K562 (cell line): ENCODE measurements around the gene FOXJ1. TPM values are rescaled to one million over a fixed set of nuclear protein-coding genes. Genes with fewer than 3 reads are reported as not detected.
A peak's percentile ranks its signal among the peaks of the same experiment; 100 is the strongest.

Source experiments
- ATF1 ChIP-seq, 2 experiments: fragments of 450-650 bp in 1 of 2; IDR thresholded peaks; 2 replicates each; pipeline ENCODE4 v1.6.1; 2016; ENCODE audit warnings: missing compliant biosample characterization in 1 of 2, missing genetic modification characterization in 1 of 2
- DMBX1 ChIP-seq: fragments of 250-450 bp; sonication (Bioruptor Pico); IDR thresholded peaks from 2 replicates; pipeline ENCODE4 v1.8.0; 2022; ENCODE audit warnings: inconsistent platforms, mild to moderate bottlenecking, moderate library complexity, borderline replicate concordance
- FUS ChIP-seq: fragments of 200-400 bp; formaldehyde crosslinking; optimal IDR thresholded peaks from 2 replicates; pipeline ENCODE3; 2017; ENCODE audit warnings: low read depth, low read length
- GABPA ChIP-seq: fragments of 200-800 bp; sonication (Bioruptor generic); conservative IDR thresholded peaks from 2 replicates; pipeline ENCODE4 v1.6.1; 2016; ENCODE audit warnings: low read depth, missing genetic modification characterization, missing compliant biosample characterization
- GTF2F1 ChIP-seq: IDR thresholded peaks from 2 replicates; pipeline ENCODE4 v1.6.1; 2011; ENCODE audit warnings: low read depth, low read length, improper control_type of control experiment
- HNRNPUL1 ChIP-seq: fragments of 200-400 bp; formaldehyde crosslinking; IDR thresholded peaks from 2 replicates; pipeline ENCODE4 v1.6.1; 2017; ENCODE audit warnings: low read length
- ILK ChIP-seq: fragments of 450-650 bp; IDR thresholded peaks from 2 replicates; pipeline ENCODE4 v1.6.1; 2016; ENCODE audit warnings: missing genetic modification characterization, low read depth, mild to moderate bottlenecking, missing compliant biosample characterization, moderate library complexity, borderline replicate concordance
- KAT2B ChIP-seq: IDR thresholded peaks from one replicate; pipeline ENCODE4 v1.6.1; 2012; ENCODE audit warnings: low read depth, mild to moderate bottlenecking, control low read depth, inconsistent platforms, low read length, moderate library complexity
- LCOR ChIP-seq: sonication (generic); formaldehyde crosslinking; IDR thresholded peaks from 2 replicates; pipeline ENCODE4 v1.8.0; 2022; ENCODE audit warnings: mild to moderate bottlenecking, missing genetic modification reagents
- MAFK ChIP-seq: IDR thresholded peaks from 2 replicates; pipeline ENCODE4 v1.6.1; 2011; ENCODE audit warnings: low read length, improper control_type of control experiment
- NFE2 ChIP-seq: IDR thresholded peaks from 2 replicates; pipeline ENCODE4 v1.6.1; 2014; ENCODE audit warnings: antibody characterized with exemption, low read depth
- NFIC ChIP-seq: fragments of 450-650 bp; IDR thresholded peaks from 2 replicates; pipeline ENCODE4 v1.6.1; 2017; ENCODE audit warnings: mild to moderate bottlenecking, inconsistent platforms
- NR1H2 ChIP-seq: sonication (generic); formaldehyde crosslinking; IDR thresholded peaks from 2 replicates; pipeline ENCODE4 v1.4.0; 2020; ENCODE audit warnings: mild to moderate bottlenecking, missing genetic modification reagents
- PRMT5 ChIP-seq: sonication (generic); formaldehyde crosslinking; IDR thresholded peaks from 2 replicates; pipeline ENCODE4 v1.5.0; 2020; ENCODE audit warnings: missing genetic modification reagents
- RAD21 ChIP-seq, 2 experiments: fragments of 250-450 bp in 1 of 2; fragments of 450-650 bp in 1 of 2; sonication (Bioruptor Pico) in 1 of 2; formaldehyde crosslinking in 1 of 2; IDR thresholded peaks in 1 of 2; conservative IDR thresholded peaks in 1 of 2; 2 replicates each; pipeline versions ENCODE4 v1.4.0 to v1.8.0; 2020 to 2022; ENCODE audit warnings: mild to moderate bottlenecking in 2 of 2, moderate library complexity in 1 of 2
- SMAD4 ChIP-seq: fragments of 250-450 bp; sonication (Bioruptor Pico); conservative IDR thresholded peaks from 2 replicates; pipeline ENCODE4 v1.8.0; 2021; ENCODE audit warnings: inconsistent platforms, mild to moderate bottlenecking, moderate library complexity
- TBP ChIP-seq: optimal IDR thresholded peaks from 2 replicates; pipeline ENCODE3; 2011; ENCODE audit warnings: low read depth, low read length, improper control_type of control experiment
- TCF7L2 ChIP-seq: fragments of 150-350 bp; IDR thresholded peaks from 2 replicates; pipeline ENCODE4 v1.6.1; 2016; ENCODE audit warnings: low read depth, mild to moderate bottlenecking, low read length, moderate library complexity
- TEAD1 ChIP-seq, 2 experiments: fragments of 450-650 bp in 1 of 2; sonication (generic) in 1 of 2; formaldehyde crosslinking; IDR thresholded peaks; 2 replicates each; pipeline versions ENCODE4 v1.4.0 to v1.8.0; 2020 to 2022; ENCODE audit warnings: mild to moderate bottlenecking in 2 of 2, missing genetic modification reagents in 1 of 2
- ZBTB9 ChIP-seq: fragments of 450-650 bp; formaldehyde crosslinking; IDR thresholded peaks from 2 replicates; pipeline ENCODE4 v1.4.0; 2020; ENCODE audit warnings: mild to moderate bottlenecking, moderate library complexity
- ZC3H11A ChIP-seq: IDR thresholded peaks from 2 replicates; pipeline ENCODE4 v1.6.1; 2012; ENCODE audit warnings: low read depth, low read length, improper control_type of control experiment
- ZNF133 ChIP-seq: fragments of 250-450 bp; sonication (Bioruptor Pico); IDR thresholded peaks from 2 replicates; pipeline ENCODE4 v1.4.0; 2020; ENCODE audit warnings: mild to moderate bottlenecking
- ZNF174 ChIP-seq: fragments of 250-450 bp; sonication (Bioruptor Pico); IDR thresholded peaks from 2 replicates; pipeline ENCODE4 v1.4.0; 2020; ENCODE audit warnings: mild to moderate bottlenecking
- ZNF586 ChIP-seq: fragments of 450-650 bp; formaldehyde crosslinking; conservative IDR thresholded peaks from 2 replicates; pipeline ENCODE4 v1.4.0; 2020; ENCODE audit warnings: mild to moderate bottlenecking, moderate library complexity
- ZNF75A ChIP-seq: fragments of 450-650 bp; formaldehyde crosslinking; IDR thresholded peaks from 2 replicates; pipeline ENCODE4 v1.4.0; 2020; ENCODE audit warnings: mild to moderate bottlenecking
- polyA plus RNA-seq, 8 experiments: library from polyadenylated mRNA; depleted of rRNA in 4 of 8; stranded (reverse) in 5 of 8; unstranded in 3 of 8; fragments of >200 nt; fragmentation: Nextera tagmentation in 2 of 8; fragmentation: Illumina TruSeq in 1 of 8; extraction: Ambion mirVana in 2 of 8; extraction: Trizol in 1 of 8; gene quantifications; 2 replicates each; pipeline versions ENCODE4 v1.2.1 to v1.2.3, GENCODE V29; 2011 to 2014; ENCODE audit warnings: inconsistent platforms in 1 of 8, missing spikeins in 1 of 8
- total RNA-seq, 7 experiments: library from RNA; depleted of rRNA in 6 of 7; stranded (reverse); fragments of >200 nt in 6 of 7; fragmentation: Illumina TruSeq in 2 of 7; extraction: Trizol in 2 of 7; gene quantifications; 2 replicates each; pipeline versions ENCODE4 v1.2.1 to v1.2.3, GENCODE V29; 2011 to 2021; ENCODE audit warnings: low replicate concordance in 1 of 7
- TF ChIP-seq, protein P1 (sequence below): sonication (generic); formaldehyde crosslinking; IDR thresholded peaks from 2 replicates; pipeline ENCODE4 v1.5.0; 2020; ENCODE audit warnings: missing genetic modification reagents
- TF ChIP-seq, protein P2 (sequence below), 2 experiments: fragments of 450-650 bp; conservative IDR thresholded peaks; 2 replicates each; pipeline ENCODE4 v1.6.1; 2017; ENCODE audit warnings: mild to moderate bottlenecking in 2 of 2, moderate library complexity in 2 of 2

Gene FOXJ1
- total and polyA plus RNA-seq, 9 of the 15 experiments (the other 6 are each of a cell fraction or from before 2014, with no cell fraction given): 0.07 TPM; not detected in 8

DNA sequence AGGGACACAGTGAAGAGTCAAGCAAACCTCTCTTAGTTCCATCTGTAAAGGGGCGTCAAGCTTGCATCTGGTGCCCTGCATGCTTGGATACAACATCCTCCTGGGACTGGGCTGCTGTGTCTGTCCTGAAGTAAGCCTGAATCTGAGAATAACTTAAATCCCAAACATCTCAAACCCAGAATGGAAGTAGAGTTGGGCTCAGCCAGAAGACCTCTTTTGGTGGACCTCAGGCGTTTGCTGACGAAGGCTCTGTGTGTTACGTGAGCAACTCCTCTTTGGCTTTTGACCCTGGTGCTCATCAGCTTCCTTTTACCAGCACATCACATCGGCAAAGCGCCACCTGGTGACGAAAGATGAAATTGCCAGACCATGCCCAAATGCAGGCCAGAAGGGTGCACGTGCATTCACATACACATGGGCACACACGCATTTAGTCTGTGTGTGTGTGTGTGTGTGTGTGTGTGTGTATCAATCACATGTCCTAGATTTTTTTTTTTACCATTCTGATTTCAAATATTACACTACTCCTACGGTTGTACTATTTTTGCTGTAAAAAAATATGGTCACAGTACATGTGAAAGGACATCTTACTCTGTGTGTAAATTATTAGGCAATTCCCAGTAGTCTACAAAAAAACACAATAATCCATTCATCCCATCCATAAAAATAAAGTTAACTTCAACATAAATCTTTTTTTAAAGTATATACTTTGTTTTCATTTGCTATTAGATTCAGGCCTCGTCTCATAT is 41.1 kb upstream of the FOXJ1 start (continued):
- TF ChIP-seq, protein P1, sequence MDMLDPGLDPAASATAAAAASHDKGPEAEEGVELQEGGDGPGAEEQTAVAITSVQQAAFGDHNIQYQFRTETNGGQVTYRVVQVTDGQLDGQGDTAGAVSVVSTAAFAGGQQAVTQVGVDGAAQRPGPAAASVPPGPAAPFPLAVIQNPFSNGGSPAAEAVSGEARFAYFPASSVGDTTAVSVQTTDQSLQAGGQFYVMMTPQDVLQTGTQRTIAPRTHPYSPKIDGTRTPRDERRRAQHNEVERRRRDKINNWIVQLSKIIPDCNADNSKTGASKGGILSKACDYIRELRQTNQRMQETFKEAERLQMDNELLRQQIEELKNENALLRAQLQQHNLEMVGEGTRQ: no peak
- TF ChIP-seq ZC3H11A (no peak), TCF7L2 (no peak), ZNF174 (no peak), GABPA (tag) (no peak), ZBTB9 (CRISPR knock-in tag) (no peak), FUS (no peak), HNRNPUL1 (no peak), RAD21 (CRISPR knock-in tag; conservative IDR thresholded peaks at IDR 0.05 in 1 of 2, IDR thresholded peaks at IDR 0.05 in 1 of 2) (peak; percentile 63 to 83), ATF1 (CRISPR knock-in tag; IDR thresholded peaks at IDR 0.05) (no peak), ATF1 (tag; IDR thresholded peaks at IDR 0.05) (peak; percentile 68), TEAD1 (CRISPR knock-in tag; IDR thresholded peaks at IDR 0.05) (peak in 1 of 2 experiments; percentile 65; a peak in 2 of 4 replicates), ZNF133 (no peak), NFE2 (no peak), NR1H2 (no peak), PRMT5 (no peak), TBP (no peak), KAT2B (no peak), GTF2F1 (no peak), LCOR (peak; percentile 71; the same call in 1 of the 2 replicates), SMAD4 (CRISPR knock-in tag) (peak; percentile 82), ZNF586 (CRISPR knock-in tag) (no peak), ZNF75A (CRISPR knock-in tag) (no peak), MAFK (no peak), DMBX1 (peak; percentile 93), ILK (tag) (no peak), NFIC (no peak; the same call in 1 of the 2 replicates)
- TF ChIP-seq, protein P2, sequence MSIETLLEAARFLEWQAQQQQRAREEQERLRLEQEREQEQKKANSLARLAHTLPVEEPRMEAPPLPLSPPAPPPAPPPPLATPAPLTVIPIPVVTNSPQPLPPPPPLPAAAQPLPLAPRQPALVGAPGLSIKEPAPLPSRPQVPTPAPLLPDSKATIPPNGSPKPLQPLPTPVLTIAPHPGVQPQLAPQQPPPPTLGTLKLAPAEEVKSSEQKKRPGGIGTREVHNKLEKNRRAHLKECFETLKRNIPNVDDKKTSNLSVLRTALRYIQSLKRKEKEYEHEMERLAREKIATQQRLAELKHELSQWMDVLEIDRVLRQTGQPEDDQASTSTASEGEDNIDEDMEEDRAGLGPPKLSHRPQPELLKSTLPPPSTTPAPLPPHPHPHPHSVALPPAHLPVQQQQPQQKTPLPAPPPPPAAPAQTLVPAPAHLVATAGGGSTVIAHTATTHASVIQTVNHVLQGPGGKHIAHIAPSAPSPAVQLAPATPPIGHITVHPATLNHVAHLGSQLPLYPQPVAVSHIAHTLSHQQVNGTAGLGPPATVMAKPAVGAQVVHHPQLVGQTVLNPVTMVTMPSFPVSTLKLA (conservative IDR thresholded peaks at IDR 0.05): peak; percentile 88 to 89
